NB4 (cell line): ENCODE measurements around the gene DNAJC7.
A peak's percentile ranks its signal among the peaks of the same experiment; 100 is the strongest.

ENCODE experiments used
- DNase-seq: peaks from one replicate; pipeline ENCODE4 v3.0.0; 2010; ENCODE audit warnings: low read depth
- H3K4me3 ChIP-seq: one replicate; pipeline ENCODE4 v1.5.1; 2011; ENCODE audit warnings: mild to moderate bottlenecking, low read depth, low read length, moderate library complexity
- MYC ChIP-seq: IDR thresholded peaks from 2 replicates; pipeline ENCODE4 v1.6.1; 2011; ENCODE audit warnings: low read depth, low read length
- POLR2A ChIP-seq: IDR thresholded peaks from 2 replicates; pipeline ENCODE4 v1.6.1; 2011; ENCODE audit warnings: mild to moderate bottlenecking; ENCODE audit not compliant: insufficient read length; ENCODE audit errors: extremely low read depth
- TF ChIP-seq, protein P1 (sequence below): IDR thresholded peaks from 2 replicates; pipeline ENCODE4 v1.6.1; 2011; ENCODE audit warnings: low read depth, low read length
- TF ChIP-seq, protein P2 (sequence below): IDR thresholded peaks from one replicate; pipeline ENCODE4 v1.5.1; 2012; ENCODE audit warnings: low read depth, low read length

The DNAJC7 gene

DNA sequence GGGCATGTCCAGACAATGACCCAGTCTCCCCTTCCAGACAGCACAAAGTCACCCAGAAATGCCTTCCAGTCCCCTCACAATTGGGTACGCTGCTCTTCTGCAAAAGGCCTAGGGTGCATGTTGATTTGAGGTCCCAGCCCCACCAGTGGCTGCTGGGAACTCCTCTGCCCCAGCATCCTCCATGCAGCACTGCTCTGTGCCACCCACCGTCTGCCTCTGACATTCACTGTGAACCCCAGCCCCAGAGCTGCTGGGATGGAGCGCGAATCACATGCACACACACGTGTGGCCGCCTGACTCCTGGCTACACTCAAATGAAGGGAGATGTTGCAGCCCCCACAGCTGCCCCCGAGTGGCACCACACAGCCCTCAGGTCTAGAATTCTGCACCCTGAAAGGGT is 34.4 kb upstream of the DNAJC7 start:
- TF ChIP-seq, protein P1, sequence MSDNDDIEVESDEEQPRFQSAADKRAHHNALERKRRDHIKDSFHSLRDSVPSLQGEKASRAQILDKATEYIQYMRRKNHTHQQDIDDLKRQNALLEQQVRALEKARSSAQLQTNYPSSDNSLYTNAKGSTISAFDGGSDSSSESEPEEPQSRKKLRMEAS: no peak
- TF ChIP-seq POLR2A (no peak), MYC (no peak)
- H3K4me3 ChIP-seq: no peak overlapping the region
- DNase-seq: no peak

DNA sequence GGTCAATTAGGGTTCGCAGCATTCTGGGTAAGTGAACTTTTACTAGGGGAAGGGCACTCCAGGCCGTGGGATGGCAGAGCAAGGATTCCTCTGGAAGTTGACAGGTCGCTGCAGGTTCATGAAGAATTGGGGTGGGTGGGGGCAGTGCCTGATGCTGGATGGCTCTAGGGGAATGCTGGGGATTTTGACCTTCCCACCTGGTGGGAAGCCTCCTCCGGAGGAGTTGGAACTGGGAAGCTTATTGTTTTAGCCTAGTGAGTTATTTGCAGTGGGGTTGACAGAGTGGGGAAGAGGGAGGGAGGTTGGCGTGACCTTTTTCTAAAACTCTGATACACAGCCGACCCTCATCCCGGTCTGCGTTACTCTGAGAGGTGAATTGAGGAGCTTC is 33.8 kb upstream of the DNAJC7 start:
- H3K4me3 ChIP-seq: no peak overlapping the region
- DNase-seq: no peak
- no peak for TF ChIP-seq POLR2A
- TF ChIP-seq, protein P2, sequence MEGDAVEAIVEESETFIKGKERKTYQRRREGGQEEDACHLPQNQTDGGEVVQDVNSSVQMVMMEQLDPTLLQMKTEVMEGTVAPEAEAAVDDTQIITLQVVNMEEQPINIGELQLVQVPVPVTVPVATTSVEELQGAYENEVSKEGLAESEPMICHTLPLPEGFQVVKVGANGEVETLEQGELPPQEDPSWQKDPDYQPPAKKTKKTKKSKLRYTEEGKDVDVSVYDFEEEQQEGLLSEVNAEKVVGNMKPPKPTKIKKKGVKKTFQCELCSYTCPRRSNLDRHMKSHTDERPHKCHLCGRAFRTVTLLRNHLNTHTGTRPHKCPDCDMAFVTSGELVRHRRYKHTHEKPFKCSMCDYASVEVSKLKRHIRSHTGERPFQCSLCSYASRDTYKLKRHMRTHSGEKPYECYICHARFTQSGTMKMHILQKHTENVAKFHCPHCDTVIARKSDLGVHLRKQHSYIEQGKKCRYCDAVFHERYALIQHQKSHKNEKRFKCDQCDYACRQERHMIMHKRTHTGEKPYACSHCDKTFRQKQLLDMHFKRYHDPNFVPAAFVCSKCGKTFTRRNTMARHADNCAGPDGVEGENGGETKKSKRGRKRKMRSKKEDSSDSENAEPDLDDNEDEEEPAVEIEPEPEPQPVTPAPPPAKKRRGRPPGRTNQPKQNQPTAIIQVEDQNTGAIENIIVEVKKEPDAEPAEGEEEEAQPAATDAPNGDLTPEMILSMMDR: no peak
- TF ChIP-seq, protein P1: no peak
- TF ChIP-seq MYC: no peak

DNA sequence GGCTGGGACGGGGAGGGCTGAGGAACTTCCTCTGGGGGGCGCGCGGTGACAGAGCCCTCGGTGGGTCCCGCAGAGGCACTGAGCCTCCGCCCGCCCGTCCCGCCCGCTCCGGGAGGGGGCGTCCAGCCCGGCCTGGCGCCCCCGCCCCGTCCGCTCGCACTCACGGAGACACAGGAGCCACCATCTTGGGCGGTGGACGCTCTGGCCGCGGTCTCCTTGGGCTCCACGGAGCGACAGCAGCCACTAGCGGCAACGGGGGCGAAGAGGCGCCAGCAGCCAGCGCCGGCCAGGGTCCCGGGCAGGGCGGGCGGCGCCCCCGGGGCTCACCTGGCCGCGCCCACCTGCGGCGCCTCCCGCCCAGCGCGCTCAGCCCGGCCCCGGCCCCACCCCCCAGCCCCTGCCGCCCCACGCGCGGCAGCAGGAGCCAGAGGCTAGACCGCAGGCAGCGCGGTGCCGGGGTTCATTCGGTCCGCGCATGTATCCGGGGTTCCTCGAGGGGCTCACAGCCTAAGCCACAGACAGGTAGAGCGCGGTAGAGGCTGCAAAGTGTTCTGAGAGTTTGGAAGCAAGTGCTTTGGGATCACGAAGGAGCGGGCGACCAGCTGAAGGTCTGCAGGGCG is 33.3 kb upstream of the DNAJC7 start, which contains the start of gene C17orf113:
TSS of gene C17orf113 (minus strand) at position 209 of the 620 bp plus-strand sequence. CDS start 7,225 bp downstream, outside the sequence.
- peak; percentile 53 for DNase-seq
- H3K4me3 ChIP-seq: peak within 1 kb of the TSS; percentile 34
- TF ChIP-seq MYC: no peak
- TF ChIP-seq, protein P2: peak; percentile 20

DNA sequence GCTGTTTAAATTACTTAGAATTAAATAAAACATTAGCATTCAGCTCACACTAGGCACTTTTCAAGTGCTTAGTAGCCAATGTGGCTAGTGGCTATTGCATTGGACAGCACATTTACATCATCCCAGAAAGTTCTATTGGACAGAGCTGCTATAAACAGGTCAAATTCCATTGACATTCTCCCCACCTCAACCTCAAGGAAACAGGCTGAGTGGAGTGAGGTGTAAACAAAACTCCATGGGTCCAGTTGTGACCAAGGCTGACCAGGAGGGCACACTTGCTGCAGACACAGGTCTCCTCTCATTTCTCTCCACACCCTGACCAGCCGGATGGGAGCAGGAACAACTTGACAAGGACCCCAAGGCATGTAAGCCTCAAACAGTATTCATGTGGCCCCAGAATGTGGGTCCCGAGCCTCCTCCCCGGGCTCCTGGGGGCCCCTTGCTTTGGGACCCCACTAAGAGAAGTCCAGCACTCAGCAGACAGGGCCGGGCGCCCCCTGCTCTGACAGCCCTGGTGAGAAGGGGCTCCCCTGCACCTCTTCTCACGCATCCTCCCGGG is 32.7 kb upstream of the DNAJC7 start:
- H3K4me3 ChIP-seq: peak overlapping the region; percentile 34
- TF ChIP-seq, protein P2: no peak
- TF ChIP-seq MYC (no peak), POLR2A (no peak)
- TF ChIP-seq, protein P1: no peak
- DNase-seq: no peak

DNA sequence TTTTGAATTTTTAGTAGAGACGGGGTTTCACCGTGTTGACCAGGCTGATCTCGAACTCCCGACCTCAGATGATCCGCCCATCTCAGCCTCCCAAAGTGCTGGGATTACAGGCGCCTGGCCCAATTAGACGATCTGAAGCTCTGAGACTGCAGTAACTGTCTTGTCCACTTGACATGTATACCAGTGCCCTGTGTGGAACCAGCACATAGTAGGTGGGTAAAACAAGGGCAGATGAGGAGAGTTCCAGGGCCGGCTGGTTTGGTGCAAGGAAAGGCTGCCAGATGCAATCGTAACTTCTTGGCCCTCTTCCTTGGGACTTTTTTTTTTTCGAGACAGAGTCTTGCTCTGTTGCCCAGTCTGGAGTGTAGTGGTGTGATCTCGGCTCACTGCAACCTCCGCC is 30.1 kb upstream of the DNAJC7 start:
- no peak overlapping the region for H3K4me3 ChIP-seq
- TF ChIP-seq POLR2A (no peak), MYC (no peak)
- TF ChIP-seq, protein P2: no peak
- TF ChIP-seq, protein P1: no peak
- no peak for DNase-seq

DNA sequence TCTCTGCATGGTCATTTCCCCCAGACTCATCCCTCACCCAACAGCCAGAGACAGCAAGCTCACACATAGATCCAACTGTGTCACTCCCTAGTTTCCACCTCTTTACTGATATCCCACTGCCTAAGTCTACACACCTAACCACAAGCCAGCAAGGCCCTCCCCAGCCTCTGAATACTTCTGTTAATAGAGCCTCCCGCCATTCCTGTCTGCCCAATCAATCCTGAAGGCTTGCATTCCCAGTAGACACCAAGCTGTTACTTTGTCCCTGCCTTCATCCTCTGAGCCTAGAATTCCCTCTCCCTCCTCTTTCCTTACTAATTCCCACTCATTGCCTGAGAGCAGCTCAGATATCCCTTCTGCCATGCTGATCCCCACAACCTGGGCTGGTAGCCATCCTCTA is 28.5 kb upstream of the DNAJC7 start:
- TF ChIP-seq POLR2A: no peak
- TF ChIP-seq, protein P2: no peak
- no peak for TF ChIP-seq MYC
- TF ChIP-seq, protein P1: no peak
- H3K4me3 ChIP-seq: no peak overlapping the region
- DNase-seq: no peak
